Inflammatory macrophage treated with lipopolysaccharide for 1 hour (primary cell): ENCODE results near the gene PDZK1IP1.
A peak's percentile ranks its signal among the peaks of the same experiment; 100 is the strongest.
"Not testable (repeated sequence)": the region's sequence is repeated elsewhere in the genome, so short reads cannot be mapped to it uniquely, and the experiment has no call there.

ENCODE experiments used
- DNase-seq, 2 donors: peaks; one replicate each; pipeline ENCODE4 v3.0.0-alpha.2; 2020 to 2022

The PDZK1IP1 gene

DNA sequence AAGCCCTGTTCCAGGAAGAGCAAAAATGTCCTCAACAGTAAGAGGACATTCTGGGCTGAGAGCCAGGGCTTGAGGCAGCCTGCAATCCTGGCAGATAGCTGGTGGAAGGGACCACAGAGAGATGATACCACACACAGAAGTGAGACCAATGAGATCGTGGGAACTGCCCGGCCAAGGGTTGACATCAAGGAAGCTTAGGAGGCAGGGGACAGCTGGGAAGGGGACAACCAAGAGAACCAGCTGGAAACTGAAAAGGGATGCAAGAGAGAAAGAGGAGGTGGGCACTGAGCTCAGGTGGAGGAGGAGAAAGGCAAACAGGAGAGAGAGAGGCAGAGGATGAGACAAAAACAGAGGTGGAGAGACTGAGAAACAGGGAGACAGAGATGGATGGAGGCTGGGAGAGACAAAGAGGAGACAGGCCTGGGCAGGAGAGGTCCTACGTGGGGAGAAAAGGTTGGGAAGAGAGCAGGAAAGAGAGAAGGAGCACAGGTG is 9.2 kb downstream of the PDZK1IP1 start:
- no peak for DNase-seq

DNA sequence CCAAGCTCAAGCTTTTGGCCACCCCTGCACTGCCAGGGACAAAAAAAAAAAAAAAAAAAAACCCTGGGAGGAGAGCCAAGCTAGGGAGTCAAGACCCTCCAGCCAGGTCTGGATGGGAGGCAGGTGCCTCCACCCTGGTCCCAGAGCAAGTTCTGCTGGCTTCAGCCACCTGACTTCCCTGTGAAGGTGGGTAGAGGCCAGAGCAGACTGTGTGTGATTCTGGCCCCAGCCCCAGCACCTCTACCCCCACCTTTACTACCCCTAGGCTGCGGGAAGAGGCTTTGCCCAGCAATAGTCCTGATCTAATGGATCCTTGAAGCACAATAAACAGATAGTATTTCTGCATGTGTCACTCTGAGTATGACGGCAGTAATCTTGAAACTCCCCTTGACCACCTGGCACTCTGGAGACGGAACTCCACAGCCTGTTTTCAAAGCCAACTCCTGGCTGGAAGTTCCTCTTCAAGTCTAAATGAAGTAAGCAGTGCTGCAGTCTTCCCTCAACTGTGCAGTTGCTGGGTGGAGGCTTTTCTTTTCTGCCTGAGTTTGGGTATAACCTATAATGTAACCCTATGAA is 9.8 kb downstream of the PDZK1IP1 start:
- DNase-seq: no peak

GRCh38 chr1:47179017-47179987 is 10.5 kb downstream of the PDZK1IP1 start:
- DNase-seq: peak; percentile 79 to 91

- DNase-seq: no peak
These were observed 11.2 kb downstream of the PDZK1IP1 start for GRCh38 chr1:47178654-47179016.

DNA sequence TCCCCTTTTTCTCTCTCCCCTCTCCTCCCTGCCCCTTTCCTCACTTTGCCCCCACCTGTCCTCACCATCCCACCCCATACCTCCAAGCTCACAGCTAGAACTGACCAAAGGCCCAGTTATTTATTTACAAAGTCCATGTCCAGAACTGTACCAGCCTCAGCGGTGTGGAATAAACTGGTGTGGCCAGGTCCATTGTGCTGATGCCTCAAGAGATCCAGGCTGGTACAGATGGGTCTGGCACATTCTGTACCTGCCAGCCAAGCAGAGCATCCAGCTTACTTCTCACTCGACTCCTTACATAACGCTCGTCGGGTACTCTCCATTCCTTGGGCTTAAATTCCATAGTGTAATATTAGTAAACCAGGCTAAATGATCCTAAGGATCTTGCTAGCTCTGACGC is 11.8 kb downstream of the PDZK1IP1 start:
- no peak for DNase-seq

- DNase-seq: peak; percentile 18 to 72
These were observed 14.5 kb downstream of the PDZK1IP1 start for GRCh38 chr1:47175227-47175934.

DNA sequence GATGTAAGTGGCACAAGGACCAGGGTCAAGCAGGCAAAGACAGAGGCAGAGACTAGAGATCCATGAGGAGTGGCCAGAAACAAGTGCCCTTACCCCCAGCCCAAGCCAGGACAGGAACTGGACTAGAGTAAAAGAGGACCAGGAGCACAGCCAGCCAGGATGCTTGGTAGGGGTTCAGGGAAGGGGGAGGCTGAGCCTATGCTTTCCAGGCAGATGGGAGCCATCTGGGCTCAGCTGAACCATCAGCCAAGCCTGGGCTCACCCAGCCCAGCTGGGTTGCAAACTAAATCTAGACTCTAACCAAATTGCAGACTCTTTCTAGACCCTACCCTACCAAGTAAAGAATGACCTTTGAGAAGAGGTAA is 15.2 kb downstream of the PDZK1IP1 start:
- no peak for DNase-seq

DNA sequence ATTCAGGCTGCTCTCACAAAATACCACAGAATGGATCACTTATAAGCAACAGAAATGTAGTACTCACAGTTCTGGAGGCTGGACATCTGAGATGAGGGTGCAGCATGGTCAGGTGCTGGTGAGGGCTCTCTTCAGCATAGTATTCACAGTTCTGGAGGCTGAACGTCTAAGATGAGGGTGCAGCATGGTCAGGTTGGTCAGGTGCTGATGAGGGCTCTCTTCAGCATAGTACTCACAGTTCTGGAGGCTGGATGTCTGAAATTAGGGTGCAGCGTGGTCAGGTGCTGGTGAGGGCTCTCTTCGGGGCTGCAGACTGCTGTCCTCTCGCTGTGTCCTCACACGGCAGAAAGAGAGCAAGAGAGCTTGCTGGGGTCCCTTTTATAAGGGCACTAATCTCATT is 17.1 kb downstream of the PDZK1IP1 start:
- DNase-seq: no peak

DNA sequence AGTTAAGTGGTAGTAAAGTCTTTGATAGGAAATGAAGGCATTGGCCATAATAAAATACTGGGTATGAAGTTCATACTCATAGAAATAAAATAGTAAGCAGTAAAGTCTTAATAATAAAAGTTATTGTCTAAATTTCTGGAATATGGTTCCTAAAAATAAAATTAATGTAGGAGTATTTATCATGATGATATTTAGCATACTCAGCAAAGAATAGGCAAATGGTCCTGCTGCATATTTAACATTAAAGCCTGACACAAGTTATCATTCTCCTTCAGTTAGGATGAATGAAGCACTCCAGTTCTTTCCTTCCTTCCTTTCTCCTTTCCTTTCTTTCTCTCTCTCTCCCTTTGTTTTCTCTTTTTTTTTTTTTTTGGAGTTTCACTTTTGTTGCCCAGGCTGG is 25.3 kb downstream of the PDZK1IP1 start:
- no peak for DNase-seq

DNA sequence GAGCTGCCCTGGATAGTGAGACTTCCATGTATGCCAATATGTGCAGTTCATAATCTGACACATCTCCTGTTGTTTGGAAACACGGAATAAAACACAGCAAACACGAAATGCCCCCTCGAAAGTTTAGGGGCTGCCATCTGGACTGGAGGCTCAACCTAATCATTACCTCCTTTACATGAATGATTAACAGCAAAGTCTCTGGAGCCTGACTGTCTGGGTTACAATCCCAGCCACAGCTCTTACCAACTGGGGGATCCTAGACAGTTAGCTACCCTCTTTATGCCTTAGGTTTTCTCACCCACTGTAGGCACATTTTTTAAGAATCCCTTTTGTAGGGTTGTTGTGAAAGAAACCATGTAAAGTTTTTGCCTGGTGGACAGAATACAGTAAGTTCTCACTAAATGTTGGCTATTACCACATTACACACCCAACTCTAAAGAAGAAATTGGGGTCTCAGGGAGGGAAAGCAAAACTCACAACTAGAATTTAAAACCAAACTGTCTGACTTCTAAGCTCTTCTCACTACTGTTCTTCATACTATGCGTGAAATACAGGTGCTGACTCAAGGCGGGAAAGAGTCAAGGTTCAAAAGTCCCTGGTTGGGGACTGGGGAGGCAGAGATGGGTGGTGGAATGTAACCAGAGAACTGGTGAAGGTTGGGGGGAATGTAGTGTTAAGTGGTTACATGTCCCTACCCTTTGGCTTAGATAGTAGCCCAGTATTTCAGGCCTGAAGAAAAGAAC is 28.4 kb downstream of the PDZK1IP1 start:
- DNase-seq: no peak

DNA sequence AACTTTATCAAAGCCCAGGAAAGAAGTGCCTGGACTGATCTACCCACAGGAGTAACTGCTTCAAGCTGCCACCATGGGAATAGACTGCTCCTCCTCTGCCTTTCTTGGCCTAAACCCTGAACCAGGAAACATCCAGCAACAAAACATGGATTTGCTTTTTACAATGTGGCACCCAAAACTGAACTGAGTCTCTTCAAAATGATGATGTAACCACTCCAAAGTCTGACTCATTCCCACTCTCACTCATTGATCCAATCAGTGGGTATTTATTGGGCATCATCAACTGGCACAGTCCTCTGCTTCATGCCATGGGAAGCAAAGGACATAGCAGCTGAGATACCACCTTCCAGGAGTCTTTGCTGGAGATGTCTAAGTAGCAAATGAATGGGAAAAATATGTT is 29.1 kb downstream of the PDZK1IP1 start:
- DNase-seq: no peak

GRCh38 chr1:47157957-47158356 is 31.9 kb downstream of the PDZK1IP1 start:
- DNase-seq: not testable (repeated sequence)

DNA sequence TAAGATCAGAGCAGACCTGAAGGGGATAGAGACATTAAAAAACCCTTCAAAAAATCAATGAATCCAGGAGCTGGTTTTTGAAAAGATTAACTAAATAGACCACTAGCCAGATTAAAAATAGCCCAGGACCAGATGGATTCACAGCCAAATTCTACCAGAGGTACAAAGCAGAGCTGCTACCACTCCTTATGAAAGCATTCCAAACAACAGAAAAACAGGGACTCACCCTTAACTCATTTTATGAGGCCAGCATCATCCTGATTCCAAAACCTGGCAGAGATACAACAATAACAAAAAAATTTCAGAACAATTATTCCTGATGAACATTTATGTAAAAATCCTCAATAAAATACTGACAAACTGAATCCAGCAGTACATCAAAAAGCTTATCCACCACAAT is 33.4 kb downstream of the PDZK1IP1 start:
- DNase-seq: not testable (repeated sequence)

- DNase-seq: not testable (repeated sequence)
These were observed 40.7 kb downstream of the PDZK1IP1 start for GRCh38 chr1:47149162-47149561.

DNA sequence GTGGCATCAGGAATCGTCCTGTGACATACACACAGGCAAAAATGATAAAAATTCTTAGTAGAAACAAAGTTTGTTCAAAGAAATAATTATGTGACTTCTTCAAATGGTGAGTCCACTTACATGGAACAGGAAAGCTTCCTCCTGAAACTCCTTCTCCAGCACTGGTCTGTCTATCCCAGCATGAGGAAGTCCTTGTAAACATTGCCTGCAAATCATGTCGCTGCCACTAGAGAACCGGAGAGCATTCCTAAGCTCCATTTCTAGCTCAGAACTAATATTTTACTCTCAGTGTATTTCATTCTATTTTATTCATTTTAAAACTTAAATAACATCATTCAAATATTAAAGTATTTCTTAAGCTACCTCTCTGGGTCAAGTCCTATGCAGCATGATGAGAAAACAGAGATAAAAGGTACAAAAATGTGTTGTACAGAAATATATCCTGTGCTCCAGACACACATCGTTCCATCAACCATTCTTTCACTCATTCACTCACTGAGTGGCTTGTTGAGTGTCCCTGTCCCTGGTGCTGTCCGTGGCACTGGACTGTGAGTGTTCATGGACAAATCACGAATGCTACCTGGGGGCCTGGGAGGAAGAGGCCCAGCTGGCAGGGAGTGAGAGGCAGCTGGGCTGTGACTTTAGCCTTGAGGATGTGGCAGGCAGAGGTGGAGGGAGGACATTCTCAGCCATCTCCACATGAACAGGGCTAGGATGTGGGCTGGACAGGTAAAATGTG is 42.6 kb downstream of the PDZK1IP1 start:
- no peak for DNase-seq

DNA sequence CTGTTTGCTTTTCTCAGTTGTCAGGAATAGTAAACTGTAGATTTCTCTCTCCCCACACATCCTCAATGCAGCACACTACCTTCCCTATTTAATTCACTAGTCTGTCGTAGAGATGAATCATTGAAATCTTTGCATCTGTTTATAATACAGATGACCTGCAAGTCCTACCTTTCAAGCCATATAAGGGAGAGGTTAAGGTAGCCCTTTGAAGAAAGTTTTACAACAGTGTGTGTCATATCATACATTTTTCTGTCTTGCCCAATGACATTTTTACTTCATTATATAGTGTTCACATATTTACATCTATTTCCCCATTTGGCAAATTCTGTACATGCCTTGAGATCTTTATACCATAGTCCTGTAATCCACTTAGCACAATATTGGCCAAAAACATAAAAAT is 43.3 kb downstream of the PDZK1IP1 start:
- DNase-seq: not testable (repeated sequence)

DNA sequence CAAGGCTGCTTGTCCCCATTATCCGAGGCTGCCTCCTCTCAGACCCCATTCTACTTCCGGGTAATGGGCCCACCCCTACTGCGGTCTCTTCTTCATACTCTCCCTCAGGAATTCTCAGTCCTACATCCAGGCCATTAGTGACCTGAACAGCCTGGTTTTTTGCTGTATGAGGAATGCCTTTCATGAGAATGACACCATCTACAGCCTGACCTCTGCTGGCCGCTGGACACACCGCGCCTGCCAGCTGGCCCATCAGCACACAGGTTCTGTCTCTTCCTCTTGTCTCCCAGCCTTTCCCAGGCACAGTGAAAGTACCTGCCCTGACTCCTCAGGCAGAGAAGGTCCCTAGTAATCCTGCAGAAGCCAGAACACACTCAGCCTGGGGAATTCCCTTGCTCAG is 46.2 kb downstream of the PDZK1IP1 start:
- DNase-seq: not testable (repeated sequence)

DNA sequence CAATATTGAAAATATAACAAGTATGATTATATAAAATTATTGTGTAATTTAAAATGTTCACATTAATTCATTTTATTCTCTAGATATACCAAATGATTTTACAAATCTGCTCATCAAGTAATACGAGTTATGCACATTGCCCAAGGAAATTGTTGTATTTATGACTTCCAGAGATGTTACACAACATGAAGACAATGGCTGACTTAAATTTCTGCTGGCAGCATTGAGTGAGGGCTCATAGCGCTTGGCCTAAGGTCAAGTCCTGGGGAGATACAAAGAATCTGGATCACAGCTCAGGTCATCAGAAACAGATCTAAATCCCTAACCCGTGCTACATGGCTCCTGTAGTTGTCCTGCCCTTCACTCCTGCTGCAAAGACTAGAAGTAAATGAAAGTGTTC is 49.5 kb downstream of the PDZK1IP1 start:
- not testable (repeated sequence) for DNase-seq

- no peak for DNase-seq
These were observed 51.8 kb downstream of the PDZK1IP1 start for GRCh38 chr1:47137925-47138615.

DNA sequence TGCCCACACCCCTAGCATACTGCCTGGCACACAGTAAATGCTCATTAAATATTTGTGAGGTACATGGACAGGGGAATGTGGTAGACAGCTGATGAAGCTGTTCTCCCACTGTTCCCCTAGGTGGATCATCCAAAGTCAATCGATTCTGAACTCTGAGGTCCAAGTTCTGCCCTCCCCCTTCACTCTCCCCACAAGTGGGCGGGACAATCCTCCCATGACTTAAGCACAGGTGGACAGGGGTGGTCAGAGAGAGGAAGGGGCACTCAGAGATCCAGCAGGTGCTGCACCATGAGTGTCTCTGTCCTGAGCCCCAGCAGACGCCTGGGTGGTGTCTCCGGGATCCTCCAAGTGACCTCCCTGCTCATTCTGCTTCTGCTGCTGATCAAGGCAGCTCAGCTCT is 52.6 kb downstream of the PDZK1IP1 start, which contains the start of gene CYP4A22:
Gene CYP4A22 (plus strand): TSS at position 244 of the 400 bp plus-strand sequence. CDS start 45 bp downstream, at position 289.
- DNase-seq: no peak
